IPS-11a (cell line): Measurements from ENCODE around the gene TEAD4.

Source experiments
- H3K4me3 ChIP-seq: one replicate; pipeline ENCODE4 v1.5.1; 2013; ENCODE audit warnings: low read depth, low read length, control low read depth

The TEAD4 gene

GRCh38 chr12:3028108-3028507 lies 68.9 kb downstream of the TEAD4 start:
- no peak overlapping the region for H3K4me3 ChIP-seq

GRCh38 chr12:3030821-3031429 lies 71.7 kb downstream of the TEAD4 start:
- H3K4me3 ChIP-seq: no peak overlapping the region

- H3K4me3 ChIP-seq: no peak overlapping the region
Measured at GRCh38 chr12:3032161-3032560, 73.0 kb downstream of the TEAD4 start.

GRCh38 chr12:3032770-3033538 lies 73.8 kb downstream of the TEAD4 start:
- H3K4me3 ChIP-seq: no peak overlapping the region

DNA sequence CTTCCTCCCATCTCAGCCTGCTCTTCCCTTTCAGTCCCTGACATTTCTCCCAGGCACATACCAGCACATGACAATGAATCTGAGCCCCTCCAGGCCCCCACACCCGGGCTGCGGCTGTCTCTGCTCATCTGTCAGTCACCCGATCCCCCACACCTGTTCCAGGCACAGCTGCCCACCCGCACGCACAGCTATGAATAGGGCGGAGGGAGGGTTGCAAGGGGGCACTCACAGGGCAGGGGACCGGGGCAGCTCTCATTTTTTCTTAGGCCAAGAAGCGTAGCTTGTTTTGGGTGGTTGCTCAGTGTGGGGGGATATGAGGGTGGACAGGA lies 74.3 kb downstream of the TEAD4 start:
- no peak overlapping the region for H3K4me3 ChIP-seq

- H3K4me3 ChIP-seq: no peak overlapping the region
Measured at GRCh38 chr12:3034067-3034750, 75.0 kb downstream of the TEAD4 start.

DNA sequence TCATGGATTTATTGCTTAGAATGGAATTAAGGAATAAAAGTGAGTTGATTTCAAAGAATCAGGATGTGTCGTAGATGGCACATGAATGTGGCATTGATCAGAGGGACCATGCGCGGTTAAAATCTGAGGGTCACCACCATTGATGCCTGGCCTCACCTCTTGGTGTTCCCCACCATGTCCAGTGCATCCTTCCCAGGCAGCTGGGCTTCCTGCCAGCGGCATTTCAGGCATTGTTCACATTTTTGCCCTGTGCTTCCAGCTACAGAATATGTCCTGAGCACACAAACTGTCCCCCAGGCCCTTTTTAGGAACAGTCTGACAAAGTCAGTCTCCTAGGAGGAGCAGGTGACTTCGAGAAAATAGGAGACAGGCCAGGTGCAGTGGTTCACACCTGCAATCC lies 76.0 kb downstream of the TEAD4 start:
- H3K4me3 ChIP-seq: no peak overlapping the region

- H3K4me3 ChIP-seq: no peak overlapping the region
Measured at GRCh38 chr12:3035815-3036702, 76.9 kb downstream of the TEAD4 start.

DNA sequence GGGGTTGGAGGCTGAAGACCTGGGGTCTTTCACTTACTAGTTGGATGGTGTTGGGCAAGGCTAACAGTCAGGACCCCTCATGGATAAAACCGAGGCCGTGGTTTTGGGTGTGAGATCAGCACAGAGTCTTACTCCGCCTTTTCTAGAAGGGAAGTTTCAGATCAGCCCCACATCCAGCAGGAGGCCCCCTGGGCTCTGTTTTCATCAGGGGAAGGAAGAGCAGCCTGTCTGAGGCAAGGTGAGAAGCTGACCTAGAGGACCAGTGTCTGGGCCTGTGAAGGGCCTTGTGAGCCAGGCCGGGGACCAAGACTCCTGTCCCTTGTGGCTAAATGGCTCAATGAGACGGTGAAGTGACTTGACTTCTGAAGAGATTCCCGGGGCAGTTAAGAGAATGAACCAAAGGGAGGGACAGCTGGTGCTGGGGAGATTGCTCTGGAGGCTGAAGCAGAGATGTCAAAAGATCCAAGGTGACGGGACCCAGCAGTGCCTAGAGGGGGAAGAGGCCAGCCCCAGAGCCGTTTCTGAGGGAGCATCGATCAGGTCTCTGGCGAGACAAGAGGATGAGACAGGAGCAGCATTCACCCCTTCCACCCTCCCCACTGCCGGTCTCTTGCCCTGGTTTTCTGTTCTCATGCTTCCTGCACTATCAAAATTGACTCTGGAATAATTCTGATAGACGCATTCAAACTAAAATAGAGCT lies 77.9 kb downstream of the TEAD4 start:
- H3K4me3 ChIP-seq: no peak overlapping the region

- no peak overlapping the region for H3K4me3 ChIP-seq
Measured at GRCh38 chr12:3038166-3038565, 79.0 kb downstream of the TEAD4 start.

GRCh38 chr12:3038926-3039510 lies 79.8 kb downstream of the TEAD4 start:
- H3K4me3 ChIP-seq: no peak overlapping the region

DNA sequence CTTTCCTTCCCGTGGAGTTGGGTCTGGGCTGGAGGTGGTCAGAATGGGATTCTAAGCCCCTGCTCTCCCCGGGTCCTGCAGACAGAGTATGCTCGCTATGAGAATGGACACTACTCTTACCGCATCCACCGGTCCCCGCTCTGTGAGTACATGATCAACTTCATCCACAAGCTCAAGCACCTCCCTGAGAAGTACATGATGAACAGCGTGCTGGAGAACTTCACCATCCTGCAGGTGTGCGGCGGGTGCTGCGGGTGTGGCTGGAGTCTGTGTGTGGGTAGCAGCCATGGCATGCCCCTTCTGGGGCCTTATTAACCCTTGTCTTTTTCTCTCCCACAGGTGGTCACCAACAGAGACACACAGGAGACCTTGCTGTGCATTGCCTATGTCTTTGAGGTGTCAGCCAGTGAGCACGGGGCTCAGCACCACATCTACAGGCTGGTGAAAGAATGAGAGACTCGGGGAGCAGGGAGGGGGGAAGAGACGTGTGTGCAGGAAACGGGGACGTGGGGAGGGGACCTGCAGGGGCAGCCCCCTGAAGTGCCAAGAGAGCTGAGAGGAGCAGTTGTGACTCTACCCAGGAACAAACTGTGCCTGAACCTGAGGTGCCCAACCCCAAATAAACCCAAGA lies 80.9 kb downstream of the TEAD4 start:
- no peak overlapping the region for H3K4me3 ChIP-seq

GRCh38 chr12:3040663-3041544 lies 81.7 kb downstream of the TEAD4 start:
- H3K4me3 ChIP-seq: no peak overlapping the region

DNA sequence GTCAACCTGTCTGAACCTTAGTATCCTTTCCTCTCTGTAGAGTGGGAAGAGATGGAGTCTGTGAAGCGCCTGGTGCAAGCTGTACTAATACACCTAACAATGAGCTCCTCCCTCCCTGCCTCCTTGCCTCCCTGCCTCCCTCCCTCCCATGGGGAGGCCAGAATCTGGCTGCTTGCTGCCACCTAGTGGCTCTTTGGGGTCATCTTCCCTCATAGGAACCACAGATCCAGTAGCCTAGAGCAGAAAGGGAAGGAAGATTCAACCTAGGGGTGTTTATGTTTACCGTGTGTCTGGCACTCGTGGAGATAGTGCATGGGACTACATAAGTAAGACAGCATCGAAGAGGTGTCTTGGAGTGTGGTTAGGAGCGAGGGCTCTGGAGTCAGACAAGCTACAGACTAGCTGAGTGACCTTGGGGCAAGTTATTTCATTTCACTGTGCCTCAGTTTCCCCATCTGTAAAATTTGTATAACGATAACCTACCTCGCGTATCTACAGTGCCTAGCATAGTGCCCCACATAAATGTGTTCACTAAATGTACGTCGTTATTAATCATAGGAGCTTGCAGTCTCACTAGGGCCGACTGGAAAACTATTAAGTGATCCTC lies 82.5 kb downstream of the TEAD4 start:
- H3K4me3 ChIP-seq: no peak overlapping the region

DNA sequence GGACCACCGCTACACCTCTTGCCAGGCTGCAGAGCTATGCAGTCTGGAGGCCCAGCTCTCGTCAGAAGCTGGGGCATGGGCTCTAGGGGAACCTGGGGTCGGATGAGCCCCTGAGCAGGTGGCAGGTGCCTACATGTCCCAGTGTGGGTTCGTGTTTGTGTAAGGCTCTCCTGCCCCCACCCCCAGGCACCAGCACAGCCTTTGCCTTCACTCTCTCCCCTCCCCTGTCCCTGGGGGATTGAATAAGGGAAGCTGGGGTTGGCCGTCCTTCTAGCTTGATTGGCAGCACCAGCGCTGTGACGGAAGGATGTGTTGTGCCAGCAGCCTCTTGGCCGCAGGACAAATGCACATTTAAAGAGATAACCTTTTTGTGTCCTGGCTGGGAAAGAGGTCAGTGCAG lies 83.2 kb downstream of the TEAD4 start:
- no peak overlapping the region for H3K4me3 ChIP-seq

DNA sequence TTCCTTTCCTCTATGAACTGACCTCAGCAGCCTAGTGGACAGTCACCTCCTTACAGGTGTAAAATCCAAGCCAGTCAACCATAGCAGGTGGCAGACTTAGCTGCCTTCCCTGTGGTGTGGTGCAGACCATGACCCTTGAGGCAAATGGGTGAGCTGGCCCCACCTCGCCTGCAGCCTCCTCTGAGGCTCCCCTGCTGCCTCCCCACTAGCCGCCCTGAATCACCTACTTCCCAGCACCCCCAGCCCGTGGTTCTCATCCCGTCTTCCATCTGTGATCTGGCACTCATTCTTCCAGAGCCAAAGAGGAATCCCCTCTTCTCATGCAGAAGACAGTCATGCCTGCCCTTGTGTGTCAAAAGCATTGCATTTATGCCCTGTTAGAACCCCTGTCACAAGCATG lies 83.6 kb downstream of the TEAD4 start:
- H3K4me3 ChIP-seq: no peak overlapping the region

- H3K4me3 ChIP-seq: no peak overlapping the region
Measured at GRCh38 chr12:3043406-3043805, 84.2 kb downstream of the TEAD4 start.

GRCh38 chr12:3044141-3044630 lies 85.0 kb downstream of the TEAD4 start:
- no peak overlapping the region for H3K4me3 ChIP-seq
